Endodermal cell (in vitro differentiated cells): ENCODE measurements around the gene PROSER2. TPM values are rescaled to one million over a fixed set of nuclear protein-coding genes. Genes with fewer than 3 reads are reported as not detected.

Experiments used
- DNase-seq: peaks from one replicate; pipeline ENCODE4 v3.0.0-alpha.2; 2017
- H3K27ac ChIP-seq: 2 replicates; pipeline ENCODE4 v1.5.1; 2013; ENCODE audit warnings: mild to moderate bottlenecking, low read depth, low read length, moderate library complexity
- H3K27me3 ChIP-seq: 2 replicates; pipeline ENCODE4 v1.6.1; 2013; ENCODE audit warnings: mild to moderate bottlenecking, low read length, moderate library complexity; ENCODE audit not compliant: insufficient read depth, control insufficient read depth, poor library complexity, severe bottlenecking
- H3K36me3 ChIP-seq: 2 replicates; pipeline ENCODE4 v1.7.0; 2013; ENCODE audit warnings: mild to moderate bottlenecking, low read length, moderate library complexity; ENCODE audit not compliant: control insufficient read depth, insufficient read depth
- H3K4me1 ChIP-seq: one replicate; pipeline ENCODE4 v1.7.0; 2013; ENCODE audit warnings: low read length; ENCODE audit not compliant: control insufficient read depth, insufficient read depth
- H3K4me3 ChIP-seq: 2 replicates; pipeline ENCODE4 v1.5.1; 2013; ENCODE audit warnings: mild to moderate bottlenecking, low read length, moderate library complexity
- H3K9ac ChIP-seq: 2 replicates; pipeline ENCODE4 v1.6.1; 2013; ENCODE audit warnings: mild to moderate bottlenecking, low read length, moderate library complexity; ENCODE audit not compliant: poor library complexity, severe bottlenecking; ENCODE audit errors: extremely low read depth
- H3K9me3 ChIP-seq: 2 replicates; pipeline ENCODE4 v1.6.1; 2013; ENCODE audit warnings: mild to moderate bottlenecking, low read length, moderate library complexity; ENCODE audit not compliant: control insufficient read depth
- H3K27ac Mint-ChIP-seq: 2 replicates; pipeline ENCODE4 v1.8.0; 2020; ENCODE audit warnings: mixed read lengths
- H3K27me3 Mint-ChIP-seq: 2 replicates; pipeline ENCODE4 v1.8.0; 2021; ENCODE audit warnings: mild to moderate bottlenecking, mixed read lengths; ENCODE audit not compliant: insufficient read depth
- H3K36me3 Mint-ChIP-seq: 2 replicates; pipeline ENCODE4 v1.8.0; 2020; ENCODE audit warnings: low read depth, mixed read lengths
- H3K4me1 Mint-ChIP-seq: 2 replicates; pipeline ENCODE4 v1.8.0; 2020; ENCODE audit warnings: mixed read lengths
- H3K4me3 Mint-ChIP-seq: 2 replicates; pipeline ENCODE4 v1.8.0; 2020; ENCODE audit warnings: mild to moderate bottlenecking, moderate library complexity, mixed read lengths
- H3K9me3 Mint-ChIP-seq: 2 replicates; pipeline ENCODE4 v1.8.0; 2020; ENCODE audit warnings: mild to moderate bottlenecking, mixed read lengths
- WGBS, 2 experiments: methylation state at CpG; one replicate each; pipeline versions ENCODE4 v1.1.5 to v1.1.7; 2013; ENCODE audit warnings: missing lambda C conversion rate in 2 of 2, mixed read lengths in 1 of 2; ENCODE audit not compliant: insufficient coverage in 1 of 2, insufficient read length in 1 of 2; 5-methylcytosine and 5-hydroxymethylcytosine counted together
- total RNA-seq, 2 donors: library from RNA; stranded (reverse); fragmentation: NEBNext Ultra II Directional in 1 of 2; extraction: Animal tissue kit (Norgen Biotek cat#: 25700) in 1 of 2; gene quantifications; 2 replicates in 1 of 2; 3 replicates in 1 of 2; pipeline ENCODE4 v1.2.1, GENCODE V29; 2021
- TF ChIP-seq, protein P1 (sequence below): fragments of 200-600 bp; sonication (generic); conservative IDR thresholded peaks from 2 replicates; pipeline ENCODE4 v1.5.0; 2021; ENCODE audit warnings: antibody characterized with exemption, mild to moderate bottlenecking

PROSER2 gene
- total RNA-seq, 2 donors from 2014 or later, result 13.2 to 18.9 TPM

DNA sequence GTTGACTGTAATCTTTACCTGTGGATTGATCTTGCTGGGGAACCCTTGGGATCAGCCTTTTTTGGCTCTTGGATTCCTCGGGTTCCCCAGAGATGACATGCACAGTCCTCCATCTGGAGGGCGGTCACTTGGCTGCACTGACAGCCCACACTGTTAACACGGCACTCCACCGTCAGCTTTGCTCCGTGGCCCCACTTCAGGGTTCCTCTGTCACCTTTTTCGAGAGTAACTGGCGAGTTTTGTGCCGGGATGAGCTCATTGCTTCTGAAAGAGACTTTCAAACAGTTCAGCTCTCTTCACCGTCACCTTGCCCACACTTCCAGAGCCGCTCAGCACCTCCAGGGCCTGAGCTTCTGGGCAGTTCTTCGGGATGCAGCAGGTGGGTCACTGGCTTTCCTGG is 42.4 kb downstream of the PROSER2 start:
- no peak for DNase-seq
- Histone ChIP-seq H3K4me1 (no peaks in the 10 kb centered on the region), H3K27ac (no peak overlapping the region), H3K9me3 (no peaks in the 10 kb centered on the region), H3K27me3 (no peaks in the 10 kb centered on the region), H3K36me3 (peaks cover 10% of the 10 kb centered on the region), H3K4me3 (no peak overlapping the region), H3K9ac (no peak overlapping the region)
- Mint-ChIP-seq H3K4me3 (no peak overlapping the region), H3K27me3 (peaks cover 12% of the 10 kb centered on the region), H3K9me3 (no peaks in the 10 kb centered on the region), H3K4me1 (peaks cover 2% of the 10 kb centered on the region), H3K36me3 (peaks cover 29% of the 10 kb centered on the region), H3K27ac (no peak overlapping the region)
- WGBS, 2 experiments, result 81 to 85% methylated on average over 11 of the region's 11 CpGs
- TF ChIP-seq, protein P1, sequence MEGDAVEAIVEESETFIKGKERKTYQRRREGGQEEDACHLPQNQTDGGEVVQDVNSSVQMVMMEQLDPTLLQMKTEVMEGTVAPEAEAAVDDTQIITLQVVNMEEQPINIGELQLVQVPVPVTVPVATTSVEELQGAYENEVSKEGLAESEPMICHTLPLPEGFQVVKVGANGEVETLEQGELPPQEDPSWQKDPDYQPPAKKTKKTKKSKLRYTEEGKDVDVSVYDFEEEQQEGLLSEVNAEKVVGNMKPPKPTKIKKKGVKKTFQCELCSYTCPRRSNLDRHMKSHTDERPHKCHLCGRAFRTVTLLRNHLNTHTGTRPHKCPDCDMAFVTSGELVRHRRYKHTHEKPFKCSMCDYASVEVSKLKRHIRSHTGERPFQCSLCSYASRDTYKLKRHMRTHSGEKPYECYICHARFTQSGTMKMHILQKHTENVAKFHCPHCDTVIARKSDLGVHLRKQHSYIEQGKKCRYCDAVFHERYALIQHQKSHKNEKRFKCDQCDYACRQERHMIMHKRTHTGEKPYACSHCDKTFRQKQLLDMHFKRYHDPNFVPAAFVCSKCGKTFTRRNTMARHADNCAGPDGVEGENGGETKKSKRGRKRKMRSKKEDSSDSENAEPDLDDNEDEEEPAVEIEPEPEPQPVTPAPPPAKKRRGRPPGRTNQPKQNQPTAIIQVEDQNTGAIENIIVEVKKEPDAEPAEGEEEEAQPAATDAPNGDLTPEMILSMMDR, result no peak

DNA sequence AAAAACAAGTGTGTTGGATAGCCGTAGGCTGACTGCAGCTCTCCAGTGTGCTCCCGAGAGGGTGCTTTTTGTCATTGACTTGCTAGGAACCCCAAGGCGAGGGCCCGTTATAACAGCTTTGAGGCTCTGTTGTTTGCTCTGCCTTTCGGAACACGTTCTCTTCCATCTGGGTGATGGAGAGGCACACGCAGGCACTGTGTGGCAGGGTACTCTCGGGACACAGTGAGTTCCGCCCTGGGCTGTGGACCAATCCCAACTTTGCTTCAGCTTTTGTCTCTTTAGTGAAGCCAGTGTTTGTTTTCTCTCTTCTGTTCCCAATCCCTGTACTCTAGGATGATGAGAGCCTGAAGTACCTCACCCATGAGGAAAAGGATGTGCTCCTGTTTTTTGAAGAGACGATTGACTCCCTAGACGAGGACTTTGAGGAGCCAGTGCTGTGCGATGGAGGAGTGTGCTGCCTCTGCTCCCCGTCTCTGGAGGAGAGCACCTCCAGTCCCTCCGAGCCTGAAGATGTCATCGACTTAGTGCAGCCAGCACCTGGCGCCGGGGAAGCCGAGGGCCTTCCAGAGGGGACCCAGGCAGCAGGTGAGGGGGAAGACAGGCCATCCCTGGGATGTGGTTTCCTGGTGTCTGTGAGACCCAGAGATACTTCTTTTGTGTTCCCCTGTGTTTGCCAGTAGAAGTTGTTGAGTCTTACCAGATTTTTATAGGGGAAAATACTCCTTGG is 43.2 kb downstream of the PROSER2 start:
- H3K4me3 ChIP-seq, result no peak overlapping the region
- H3K4me1 Mint-ChIP-seq, result peaks cover 2% of the 10 kb centered on the region
- H3K27me3 Mint-ChIP-seq, result peaks cover 18% of the 10 kb centered on the region
- H3K4me3 Mint-ChIP-seq, result no peak overlapping the region
- peaks cover 10% of the 10 kb centered on the region for H3K36me3 ChIP-seq
- no peaks in the 10 kb centered on the region for H3K9me3 ChIP-seq
- no peaks in the 10 kb centered on the region for H3K27me3 ChIP-seq
- no peak for DNase-seq
- H3K27ac Mint-ChIP-seq, result no peak overlapping the region
- TF ChIP-seq, protein P1, result no peak
- H3K36me3 Mint-ChIP-seq, result peaks cover 29% of the 10 kb centered on the region
- H3K9me3 Mint-ChIP-seq, result no peaks in the 10 kb centered on the region
- no peaks in the 10 kb centered on the region for H3K4me1 ChIP-seq
- WGBS, 2 experiments, result 94 to 97% methylated on average over 13 to 18 of the region's 18 CpGs
- H3K27ac ChIP-seq, result no peak overlapping the region
- no peak overlapping the region for H3K9ac ChIP-seq

DNA sequence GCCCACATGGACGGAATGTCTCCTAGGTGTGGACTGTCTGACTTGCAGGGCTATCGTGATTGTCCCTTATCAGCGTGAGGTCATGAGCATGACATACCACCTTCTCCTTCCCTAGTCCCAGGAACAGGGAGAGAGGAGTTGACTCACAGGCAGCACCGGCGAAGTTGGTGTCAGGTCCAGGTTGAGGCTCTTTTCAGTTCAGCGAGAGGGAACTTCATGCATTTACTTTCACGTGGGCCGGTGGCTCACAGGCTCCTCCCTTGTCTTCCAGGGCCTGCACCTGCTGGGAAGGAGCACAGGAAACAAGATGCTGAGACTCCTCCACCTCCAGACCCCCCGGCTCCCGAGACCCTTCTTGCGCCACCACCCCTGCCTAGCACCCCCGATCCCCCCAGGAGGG is 46.1 kb downstream of the PROSER2 start:
- no peak for DNase-seq
- peaks cover 19% of the 10 kb centered on the region for H3K27me3 Mint-ChIP-seq
- Histone ChIP-seq H3K9ac (no peak overlapping the region), H3K9me3 (no peaks in the 10 kb centered on the region), H3K36me3 (peaks cover 10% of the 10 kb centered on the region), H3K4me1 (no peaks in the 10 kb centered on the region), H3K4me3 (no peak overlapping the region), H3K27ac (no peak overlapping the region), H3K27me3 (no peaks in the 10 kb centered on the region)
- peaks cover 18% of the 10 kb centered on the region for H3K36me3 Mint-ChIP-seq
- peaks cover 4% of the 10 kb centered on the region for H3K4me1 Mint-ChIP-seq
- WGBS, 2 experiments, result 88 to 93% methylated on average over 8 to 12 of the region's 12 CpGs
- H3K9me3 Mint-ChIP-seq, result no peaks in the 10 kb centered on the region
- H3K4me3 Mint-ChIP-seq, result no peak overlapping the region
- TF ChIP-seq, protein P1, result no peak
- H3K27ac Mint-ChIP-seq, result no peak overlapping the region
